Erythroblast (primary cell): ENCODE measurements around the gene DRC3.

ENCODE experiments used
- GATA1 ChIP-seq: IDR thresholded peaks from 2 replicates; pipeline ENCODE4 v1.6.1; 2011; ENCODE audit warnings: low read depth, mild to moderate bottlenecking, control low read depth, low read length, moderate library complexity
- POLR2A ChIP-seq: IDR thresholded peaks from 2 replicates; pipeline ENCODE4 v1.6.1; 2011; ENCODE audit warnings: mild to moderate bottlenecking, low read length

- TF ChIP-seq POLR2A (peak; percentile 70), GATA1 (no peak)
Observed at GRCh38 chr17:18038861-18039534, 66.3 kb downstream of the DRC3 start, which contains the start of the genes ATPAF2 and GID4.
